Measurements from ENCODE around the gene KATNB1. TPM values are rescaled to one million over a fixed set of nuclear protein-coding genes. Genes with fewer than 3 reads are reported as not detected.

Gene KATNB1
- polyA plus RNA-seq, 2 donors: 10.5 to 16.5 TPM

- no peak overlapping the region for H3K4me3 ChIP-seq (ENCODE audit: low read depth in 1 of 2, low read length in 2 of 2)
- H3K4me1 ChIP-seq (ENCODE audit: control insufficient read depth in 2 of 2, insufficient read depth in 2 of 2, low read length in 1 of 2): no peaks in the 10 kb centered on the region
- 96 to 97% methylated on average over 12 of the region's 12 CpGs for WGBS, 2 donors
- H3K27me3 ChIP-seq (ENCODE audit: control insufficient read depth in 1 of 2, insufficient read depth in 2 of 2, low read length in 2 of 2): no peaks in the 10 kb centered on the region
- no peak overlapping the region for H3K27ac ChIP-seq (ENCODE audit: low read depth in 2 of 2, low read length in 1 of 2)
- peaks cover 0 to 25% of the 10 kb centered on the region in 2 donors for H3K36me3 ChIP-seq (ENCODE audit: control insufficient read depth in 2 of 2, insufficient read depth in 2 of 2, low read length in 1 of 2)
- no peaks in the 10 kb centered on the region for H3K9me3 ChIP-seq (ENCODE audit: control insufficient read depth in 2 of 2, insufficient read depth in 1 of 2, low read depth in 1 of 2, low read length in 1 of 2)
Observed at GRCh38 chr16:57747496-57747895, 11.9 kb downstream of the KATNB1 start.

- WGBS, 2 donors: 86 to 93% methylated on average over 6 of the region's 6 CpGs
- peaks cover 0 to 25% of the 10 kb centered on the region in 2 donors for H3K36me3 ChIP-seq (ENCODE audit: control insufficient read depth in 2 of 2, insufficient read depth in 2 of 2, low read length in 1 of 2)
- no peaks in the 10 kb centered on the region for H3K27me3 ChIP-seq (ENCODE audit: control insufficient read depth in 1 of 2, insufficient read depth in 2 of 2, low read length in 2 of 2)
- no peaks in the 10 kb centered on the region for H3K4me1 ChIP-seq (ENCODE audit: control insufficient read depth in 2 of 2, insufficient read depth in 2 of 2, low read length in 1 of 2)
- no peak overlapping the region for H3K4me3 ChIP-seq (ENCODE audit: low read depth in 1 of 2, low read length in 2 of 2)
- H3K9me3 ChIP-seq (ENCODE audit: control insufficient read depth in 2 of 2, insufficient read depth in 1 of 2, low read depth in 1 of 2, low read length in 1 of 2): no peaks in the 10 kb centered on the region
- no peak overlapping the region for H3K27ac ChIP-seq (ENCODE audit: low read depth in 2 of 2, low read length in 1 of 2)
Observed at GRCh38 chr16:57747996-57748395, 12.4 kb downstream of the KATNB1 start.

- Histone ChIP-seq H3K27me3 (ENCODE audit: control insufficient read depth in 1 of 2, insufficient read depth in 2 of 2, low read length in 2 of 2) (no peaks in the 10 kb centered on the region), H3K4me1 (ENCODE audit: control insufficient read depth in 2 of 2, insufficient read depth in 2 of 2, low read length in 1 of 2) (no peaks in the 10 kb centered on the region), H3K4me3 (ENCODE audit: low read depth in 1 of 2, low read length in 2 of 2) (no peak overlapping the region), H3K27ac (ENCODE audit: low read depth in 2 of 2, low read length in 1 of 2) (no peak overlapping the region), H3K36me3 (ENCODE audit: control insufficient read depth in 2 of 2, insufficient read depth in 2 of 2, low read length in 1 of 2) (peaks cover 0 to 26% of the 10 kb centered on the region in 2 donors), H3K9me3 (ENCODE audit: control insufficient read depth in 2 of 2, insufficient read depth in 1 of 2, low read depth in 1 of 2, low read length in 1 of 2) (no peaks in the 10 kb centered on the region)
- 74 to 77% methylated on average over 11 of the region's 11 CpGs for WGBS, 2 donors
Observed at GRCh38 chr16:57748596-57748995, 13.0 kb downstream of the KATNB1 start.

- peaks cover 0 to 24% of the 10 kb centered on the region in 2 donors for H3K36me3 ChIP-seq (ENCODE audit: control insufficient read depth in 2 of 2, insufficient read depth in 2 of 2, low read length in 1 of 2)
- 90 to 94% methylated on average over 3 of the region's 3 CpGs for WGBS, 2 donors
- H3K4me1 ChIP-seq (ENCODE audit: control insufficient read depth in 2 of 2, insufficient read depth in 2 of 2, low read length in 1 of 2): no peaks in the 10 kb centered on the region
Observed at GRCh38 chr16:57749101-57749692, 13.6 kb downstream of the KATNB1 start.

GRCh38 chr16:57749856-57750452, 14.4 kb downstream of the KATNB1 start:
- H3K36me3 ChIP-seq (ENCODE audit: control insufficient read depth in 2 of 2, insufficient read depth in 2 of 2, low read length in 1 of 2): peaks cover 0 to 20% of the 10 kb centered on the region in 2 donors
- no peak overlapping the region for H3K27ac ChIP-seq (ENCODE audit: low read depth in 2 of 2, low read length in 1 of 2)
- no peaks in the 10 kb centered on the region for H3K4me1 ChIP-seq (ENCODE audit: control insufficient read depth in 2 of 2, insufficient read depth in 2 of 2, low read length in 1 of 2)
- H3K27me3 ChIP-seq (ENCODE audit: control insufficient read depth in 1 of 2, insufficient read depth in 2 of 2, low read length in 2 of 2): no peaks in the 10 kb centered on the region
- H3K4me3 ChIP-seq (ENCODE audit: low read depth in 1 of 2, low read length in 2 of 2): no peak overlapping the region
- no peaks in the 10 kb centered on the region for H3K9me3 ChIP-seq (ENCODE audit: control insufficient read depth in 2 of 2, insufficient read depth in 1 of 2, low read depth in 1 of 2, low read length in 1 of 2)
- 86 to 87% methylated on average over 5 of the region's 5 CpGs for WGBS, 2 donors

More at GRCh38 chr16:57749101-57749692, 13.6 kb downstream of the KATNB1 start:
- H3K27me3 ChIP-seq (ENCODE audit: control insufficient read depth in 1 of 2, insufficient read depth in 2 of 2, low read length in 2 of 2): no peaks in the 10 kb centered on the region
- no peaks in the 10 kb centered on the region for H3K9me3 ChIP-seq (ENCODE audit: control insufficient read depth in 2 of 2, insufficient read depth in 1 of 2, low read depth in 1 of 2, low read length in 1 of 2)
- H3K27ac ChIP-seq (ENCODE audit: low read depth in 2 of 2, low read length in 1 of 2): no peak overlapping the region
- H3K4me3 ChIP-seq (ENCODE audit: low read depth in 1 of 2, low read length in 2 of 2): no peak overlapping the region

GRCh38 chr16:57750796-57751538, 15.4 kb downstream of the KATNB1 start:
- Histone ChIP-seq H3K27me3 (ENCODE audit: control insufficient read depth in 1 of 2, insufficient read depth in 2 of 2, low read length in 2 of 2) (no peaks in the 10 kb centered on the region), H3K4me3 (ENCODE audit: low read depth in 1 of 2, low read length in 2 of 2) (no peak overlapping the region), H3K9me3 (ENCODE audit: control insufficient read depth in 2 of 2, insufficient read depth in 1 of 2, low read depth in 1 of 2, low read length in 1 of 2) (no peaks in the 10 kb centered on the region), H3K36me3 (ENCODE audit: control insufficient read depth in 2 of 2, insufficient read depth in 2 of 2, low read length in 1 of 2) (peaks cover 0 to 28% of the 10 kb centered on the region in 2 donors), H3K27ac (ENCODE audit: low read depth in 2 of 2, low read length in 1 of 2) (no peak overlapping the region), H3K4me1 (ENCODE audit: control insufficient read depth in 2 of 2, insufficient read depth in 2 of 2, low read length in 1 of 2) (no peaks in the 10 kb centered on the region)
- WGBS, 2 donors: 92 to 93% methylated on average over 24 of the region's 24 CpGs

- no peaks in the 10 kb centered on the region for H3K4me1 ChIP-seq (ENCODE audit: control insufficient read depth in 2 of 2, insufficient read depth in 2 of 2, low read length in 1 of 2)
- H3K27ac ChIP-seq (ENCODE audit: low read depth in 2 of 2, low read length in 1 of 2): no peak overlapping the region
- WGBS, 2 donors: 90 to 93% methylated on average over 26 of the region's 26 CpGs
- H3K27me3 ChIP-seq (ENCODE audit: control insufficient read depth in 1 of 2, insufficient read depth in 2 of 2, low read length in 2 of 2): no peaks in the 10 kb centered on the region
- H3K9me3 ChIP-seq (ENCODE audit: control insufficient read depth in 2 of 2, insufficient read depth in 1 of 2, low read depth in 1 of 2, low read length in 1 of 2): no peaks in the 10 kb centered on the region
- no peak overlapping the region for H3K4me3 ChIP-seq (ENCODE audit: low read depth in 1 of 2, low read length in 2 of 2)
- peaks cover 0 to 33% of the 10 kb centered on the region in 2 donors for H3K36me3 ChIP-seq (ENCODE audit: control insufficient read depth in 2 of 2, insufficient read depth in 2 of 2, low read length in 1 of 2)
Observed at GRCh38 chr16:57751539-57752202, 16.1 kb downstream of the KATNB1 start.

GRCh38 chr16:57752203-57752580, 16.6 kb downstream of the KATNB1 start:
- Histone ChIP-seq H3K36me3 (ENCODE audit: control insufficient read depth in 2 of 2, insufficient read depth in 2 of 2, low read length in 1 of 2) (peaks cover 0 to 35% of the 10 kb centered on the region in 2 donors), H3K9me3 (ENCODE audit: control insufficient read depth in 2 of 2, insufficient read depth in 1 of 2, low read depth in 1 of 2, low read length in 1 of 2) (no peaks in the 10 kb centered on the region), H3K4me3 (ENCODE audit: low read depth in 1 of 2, low read length in 2 of 2) (no peak overlapping the region), H3K27ac (ENCODE audit: low read depth in 2 of 2, low read length in 1 of 2) (no peak overlapping the region), H3K4me1 (ENCODE audit: control insufficient read depth in 2 of 2, insufficient read depth in 2 of 2, low read length in 1 of 2) (no peaks in the 10 kb centered on the region), H3K27me3 (ENCODE audit: control insufficient read depth in 1 of 2, insufficient read depth in 2 of 2, low read length in 2 of 2) (no peaks in the 10 kb centered on the region)
- WGBS, 2 donors: 61 to 69% methylated on average over 6 of the region's 6 CpGs

- H3K4me1 ChIP-seq (ENCODE audit: control insufficient read depth in 2 of 2, insufficient read depth in 2 of 2, low read length in 1 of 2): peaks cover 0 to 4% of the 10 kb centered on the region in 2 donors
- no peak overlapping the region for H3K4me3 ChIP-seq (ENCODE audit: low read depth in 1 of 2, low read length in 2 of 2)
- WGBS, 2 donors: 82 to 83% methylated on average over 44 of the region's 44 CpGs
- H3K27me3 ChIP-seq (ENCODE audit: control insufficient read depth in 1 of 2, insufficient read depth in 2 of 2, low read length in 2 of 2): no peaks in the 10 kb centered on the region
- no peaks in the 10 kb centered on the region for H3K9me3 ChIP-seq (ENCODE audit: control insufficient read depth in 2 of 2, insufficient read depth in 1 of 2, low read depth in 1 of 2, low read length in 1 of 2)
- H3K36me3 ChIP-seq (ENCODE audit: control insufficient read depth in 2 of 2, insufficient read depth in 2 of 2, low read length in 1 of 2): peaks cover 0 to 33% of the 10 kb centered on the region in 2 donors
- H3K27ac ChIP-seq (ENCODE audit: low read depth in 2 of 2, low read length in 1 of 2): no peak overlapping the region
Observed at GRCh38 chr16:57752581-57753447, 17.2 kb downstream of the KATNB1 start.
